ENCODE results near the gene SH3GLB1.

SH3GLB1 gene

GRCh38 chr1:86739648-86740509, 35.5 kb downstream of the SH3GLB1 start:
- DNase-seq = no peak

- peak; percentile 35 for DNase-seq
Measured at GRCh38 chr1:86741947-86742572, 37.7 kb downstream of the SH3GLB1 start.

- no peak for DNase-seq
Measured at GRCh38 chr1:86747304-86747703, 42.9 kb downstream of the SH3GLB1 start.

GRCh38 chr1:86748622-86749373, 44.4 kb downstream of the SH3GLB1 start:
- no peak for DNase-seq

GRCh38 chr1:86750076-86750475, 45.7 kb downstream of the SH3GLB1 start:
- no peak for DNase-seq

- DNase-seq = no peak
Measured at GRCh38 chr1:86750530-86750929, 46.2 kb downstream of the SH3GLB1 start.

GRCh38 chr1:86751923-86752322, 47.5 kb downstream of the SH3GLB1 start:
- DNase-seq = no peak

- DNase-seq = peak; percentile 75
Measured at GRCh38 chr1:86753700-86754099, 49.3 kb downstream of the SH3GLB1 start.

GRCh38 chr1:86754265-86754974, 50.0 kb downstream of the SH3GLB1 start:
- no peak for DNase-seq

- peak; percentile 93 for DNase-seq
Measured at GRCh38 chr1:86756062-86756406, 51.7 kb downstream of the SH3GLB1 start.

- DNase-seq = no peak
Measured at GRCh38 chr1:86757272-86757984, 53.1 kb downstream of the SH3GLB1 start.

- peak; percentile 89 for DNase-seq
Measured at GRCh38 chr1:86758570-86758969, 54.2 kb downstream of the SH3GLB1 start.

- no peak for DNase-seq
Measured at GRCh38 chr1:86760199-86760598, 55.8 kb downstream of the SH3GLB1 start.

GRCh38 chr1:86762336-86762735, 58.0 kb downstream of the SH3GLB1 start:
- DNase-seq = no peak

GRCh38 chr1:86764523-86764922, 60.1 kb downstream of the SH3GLB1 start:
- DNase-seq = no peak

- no peak for DNase-seq
Measured at GRCh38 chr1:86765073-86765472, 60.7 kb downstream of the SH3GLB1 start.

GRCh38 chr1:86765674-86766073, 61.3 kb downstream of the SH3GLB1 start:
- no peak for DNase-seq

GRCh38 chr1:86768554-86768953, 64.2 kb downstream of the SH3GLB1 start:
- no peak for DNase-seq

- DNase-seq = no peak
Measured at GRCh38 chr1:86769065-86769464, 64.7 kb downstream of the SH3GLB1 start.

GRCh38 chr1:86773341-86774288, 69.2 kb downstream of the SH3GLB1 start:
- no peak for DNase-seq
